Stimulated activated naive CD8-positive, alpha-beta T cell treated with anti-CD3 and anti-CD28 coated beads, Interleukin-15, Interleukin-2, amounts not matched to agents 100 U/mL and 50 U/mL, for 24 hours (primary cell): ENCODE results near the gene KLHDC10.
"Not testable (repeated sequence)": the region's sequence is repeated elsewhere in the genome, so short reads cannot be mapped to it uniquely, and the experiment has no call there.

ENCODE experiments used
- ATAC-seq: fragments of 150-1000 bp; cut with Tn5 transposase; one replicate; pipeline ENCODE4 v1.10.0; 2021
- DNase-seq: peaks from one replicate; pipeline ENCODE4 v3.0.0; 2021

KLHDC10 gene, protein sequence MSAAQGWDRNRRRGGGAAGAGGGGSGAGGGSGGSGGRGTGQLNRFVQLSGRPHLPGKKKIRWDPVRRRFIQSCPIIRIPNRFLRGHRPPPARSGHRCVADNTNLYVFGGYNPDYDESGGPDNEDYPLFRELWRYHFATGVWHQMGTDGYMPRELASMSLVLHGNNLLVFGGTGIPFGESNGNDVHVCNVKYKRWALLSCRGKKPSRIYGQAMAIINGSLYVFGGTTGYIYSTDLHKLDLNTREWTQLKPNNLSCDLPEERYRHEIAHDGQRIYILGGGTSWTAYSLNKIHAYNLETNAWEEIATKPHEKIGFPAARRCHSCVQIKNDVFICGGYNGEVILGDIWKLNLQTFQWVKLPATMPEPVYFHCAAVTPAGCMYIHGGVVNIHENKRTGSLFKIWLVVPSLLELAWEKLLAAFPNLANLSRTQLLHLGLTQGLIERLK

DNA sequence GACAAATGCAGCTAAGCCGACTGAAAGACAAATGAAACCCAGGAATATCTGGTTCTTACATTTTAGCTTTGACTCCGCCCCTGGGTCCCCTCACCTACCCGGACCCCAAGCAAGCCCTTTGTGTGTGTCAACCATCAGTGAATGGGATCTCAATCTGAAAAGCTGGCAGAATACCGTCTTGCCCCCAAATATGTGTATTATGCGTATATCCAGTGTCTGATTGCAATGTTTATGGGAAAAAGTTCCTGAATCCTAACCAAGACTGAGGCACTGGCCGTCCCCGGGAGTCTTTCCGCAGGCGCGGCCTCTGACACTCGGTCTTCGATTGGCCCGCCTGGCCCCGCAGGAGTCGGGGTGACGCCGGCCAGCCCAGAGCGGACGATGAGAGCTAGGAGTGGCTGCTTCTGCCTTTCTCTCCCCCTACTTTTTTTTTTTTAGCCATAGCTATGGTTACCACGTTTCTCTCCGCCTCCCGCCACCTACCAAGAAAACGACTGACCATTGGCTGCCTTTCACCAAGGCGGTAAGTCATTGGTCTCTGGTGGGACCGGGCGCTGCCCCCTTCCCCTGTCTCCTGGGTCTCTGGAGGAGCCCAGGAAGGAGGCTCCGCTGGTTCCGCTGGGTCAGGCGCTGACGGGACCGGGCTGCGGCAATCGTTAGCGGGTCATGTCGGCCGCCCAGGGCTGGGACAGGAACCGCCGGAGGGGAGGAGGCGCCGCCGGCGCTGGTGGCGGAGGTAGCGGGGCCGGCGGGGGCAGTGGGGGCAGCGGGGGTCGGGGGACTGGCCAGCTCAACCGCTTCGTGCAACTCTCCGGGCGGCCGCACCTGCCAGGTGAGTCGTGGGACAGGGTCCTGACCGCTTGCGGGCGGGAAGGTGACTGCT lies at the start of gene KLHDC10:
Gene KLHDC10 (plus strand): TSS at position 557 of the 883 bp plus-strand sequence. CDS start 110 bp downstream, at position 667.
- DNase-seq, result peak; percentile 93
- peak; percentile 99 for ATAC-seq

DNA sequence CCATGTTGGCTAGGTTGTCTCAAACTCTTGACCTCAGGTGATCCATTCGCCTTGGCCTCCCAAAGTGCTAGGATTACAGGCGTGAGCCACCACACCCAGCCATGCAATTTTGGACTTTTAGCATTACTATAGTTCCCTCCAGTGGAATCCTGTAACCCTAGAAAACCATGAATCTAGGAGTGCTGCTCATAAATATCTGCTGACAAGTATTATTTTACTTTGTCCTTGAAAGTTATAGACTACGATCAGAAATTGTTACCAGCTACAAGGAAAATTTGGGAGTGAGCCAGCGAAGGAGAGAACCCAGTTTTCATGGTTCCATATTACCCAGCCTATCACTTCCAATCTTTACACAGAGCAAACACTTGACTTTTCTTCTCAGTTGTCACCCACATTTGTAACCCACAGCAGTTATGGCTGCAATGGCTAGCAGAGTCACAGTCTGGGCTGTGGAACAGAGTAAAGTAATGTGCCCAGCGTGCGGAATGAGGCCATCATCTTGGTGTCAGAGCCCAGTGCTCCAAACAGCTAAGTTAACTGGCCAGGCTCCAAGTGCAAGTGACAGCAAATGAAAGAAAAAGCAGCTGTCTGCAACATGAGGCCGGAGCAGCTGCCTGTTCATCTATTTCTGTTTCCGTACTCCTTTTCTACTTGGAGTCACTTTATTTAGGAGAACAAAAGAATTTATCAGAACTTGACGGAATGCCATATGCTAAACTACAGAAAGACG lies 49.1 kb upstream of the KLHDC10 start:
- DNase-seq (no peak), ATAC-seq (no peak)

DNA sequence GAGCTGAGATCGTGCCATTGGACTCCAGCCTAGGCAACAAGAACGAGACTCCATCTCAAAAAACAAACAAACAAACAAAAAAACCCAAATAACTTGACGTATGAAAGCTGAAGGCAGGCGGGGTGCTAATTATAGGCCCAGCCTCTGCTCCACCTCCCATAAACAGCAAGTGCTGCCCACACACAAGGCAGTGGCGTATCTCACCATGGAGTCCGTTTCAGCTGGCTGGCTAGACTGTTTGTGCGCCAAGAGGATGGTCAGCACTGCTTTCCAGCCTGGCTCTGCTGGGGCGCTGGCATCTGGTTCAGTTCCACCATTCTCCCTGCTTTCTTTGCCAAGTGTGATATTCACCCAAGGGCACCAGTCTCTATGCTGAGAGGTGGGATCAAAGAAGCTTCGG lies 48.2 kb upstream of the KLHDC10 start:
- ATAC-seq (no peak), DNase-seq (no peak)

DNA sequence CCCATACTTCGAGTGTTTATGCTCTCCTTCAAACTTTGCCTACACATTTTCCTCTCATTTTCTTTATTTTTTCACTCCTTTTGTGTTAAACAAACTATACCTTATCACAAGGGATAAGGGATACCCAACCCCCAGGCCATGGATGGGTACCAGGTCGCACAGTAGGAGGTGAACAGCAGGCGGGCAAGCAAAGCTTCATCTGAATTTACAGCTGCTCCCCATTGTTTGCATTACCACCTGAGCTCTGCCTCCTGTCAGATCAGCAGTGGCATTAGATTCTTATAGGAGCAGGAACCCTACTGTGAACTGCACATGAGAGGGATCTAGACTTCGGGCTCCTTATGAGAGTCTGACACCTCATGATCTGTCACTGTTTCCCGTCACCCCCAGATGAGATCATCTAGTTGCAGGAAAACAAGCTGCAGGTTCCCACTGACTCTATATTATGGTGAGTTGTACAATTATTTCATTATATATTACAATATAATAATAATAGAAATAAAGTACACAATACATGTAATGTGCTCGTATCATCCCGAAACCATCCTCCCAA lies 47.6 kb upstream of the KLHDC10 start:
- no peak for ATAC-seq
- no peak for DNase-seq

DNA sequence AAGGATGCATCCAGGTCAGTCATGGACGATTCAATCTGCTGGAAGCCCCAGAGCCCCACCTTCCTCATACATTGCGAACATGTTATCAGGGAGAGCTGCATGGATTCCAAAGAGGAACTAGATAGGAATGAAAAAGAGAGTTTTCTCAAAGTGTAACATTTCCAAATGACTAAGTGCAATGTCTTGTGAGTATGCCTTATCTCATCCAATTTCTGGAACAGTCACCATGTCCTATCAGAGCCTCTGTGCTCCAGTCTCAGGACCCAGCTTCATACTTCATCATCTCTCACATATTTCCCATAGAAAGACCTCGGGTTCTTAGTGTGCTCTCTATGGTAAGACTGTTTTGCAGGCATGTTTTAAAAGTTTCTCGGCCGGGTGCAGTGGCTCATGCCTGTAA lies 45.9 kb upstream of the KLHDC10 start:
- ATAC-seq (no peak), DNase-seq (no peak)

DNA sequence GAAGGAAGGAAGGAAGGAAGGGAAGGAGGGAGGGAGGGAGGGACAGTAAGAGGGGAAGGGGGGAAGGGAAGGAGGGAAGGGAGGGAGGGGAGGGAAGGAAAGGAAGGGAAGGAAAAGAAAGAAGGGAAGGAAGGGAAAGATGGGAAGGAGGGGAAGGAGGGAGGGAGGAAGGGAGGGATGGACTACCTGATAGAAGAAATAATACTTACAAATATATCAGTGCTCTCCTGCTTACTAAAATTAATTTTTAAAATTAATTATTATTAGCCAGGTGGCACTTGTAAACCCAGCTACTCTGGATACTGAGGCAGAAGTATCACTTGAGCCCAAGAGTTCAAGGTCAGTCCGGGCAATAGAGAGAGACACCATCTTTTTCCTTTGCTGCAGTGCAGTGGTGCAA lies 37.6 kb upstream of the KLHDC10 start:
- ATAC-seq (no peak), DNase-seq (no peak)

DNA sequence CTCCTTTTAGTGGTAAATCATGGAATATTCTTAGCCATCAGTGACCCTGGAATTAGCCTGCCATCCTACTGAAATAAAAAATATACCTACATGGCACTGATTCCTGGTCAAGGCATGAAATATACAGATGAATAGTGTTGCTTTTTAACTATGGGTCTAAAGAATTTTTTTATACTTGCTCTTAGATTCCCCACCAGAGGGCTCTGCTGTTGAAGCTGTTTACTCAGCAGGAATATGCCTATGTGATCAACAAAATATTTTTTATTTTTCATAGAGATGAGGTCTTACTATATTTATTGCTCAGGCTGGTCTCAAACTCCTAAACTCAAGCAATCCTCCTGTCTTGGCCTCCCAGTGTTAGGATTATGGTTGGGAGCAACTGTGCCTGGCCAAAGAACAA lies 32.6 kb upstream of the KLHDC10 start:
- DNase-seq (no peak), ATAC-seq (no peak)

DNA sequence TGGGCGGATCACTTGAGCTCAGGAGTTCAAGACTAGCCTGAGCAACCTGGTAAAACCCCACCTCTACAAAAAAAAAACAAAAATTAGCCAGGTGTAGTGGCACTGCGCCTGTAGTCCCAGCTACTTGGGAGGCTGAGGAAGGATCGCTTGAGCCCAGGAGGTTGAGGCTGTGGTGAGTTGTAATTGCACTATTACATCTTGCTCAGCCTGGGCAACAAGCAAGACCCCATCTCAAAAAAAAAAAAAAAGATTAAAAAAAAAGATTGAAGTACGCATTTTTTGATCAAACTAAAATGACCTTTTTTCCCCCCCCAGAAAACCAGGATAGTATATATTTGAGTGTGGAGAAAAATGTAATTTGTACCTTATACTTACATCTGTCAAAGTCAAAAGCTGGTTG lies 29.8 kb upstream of the KLHDC10 start:
- ATAC-seq (no peak), DNase-seq (no peak)

DNA sequence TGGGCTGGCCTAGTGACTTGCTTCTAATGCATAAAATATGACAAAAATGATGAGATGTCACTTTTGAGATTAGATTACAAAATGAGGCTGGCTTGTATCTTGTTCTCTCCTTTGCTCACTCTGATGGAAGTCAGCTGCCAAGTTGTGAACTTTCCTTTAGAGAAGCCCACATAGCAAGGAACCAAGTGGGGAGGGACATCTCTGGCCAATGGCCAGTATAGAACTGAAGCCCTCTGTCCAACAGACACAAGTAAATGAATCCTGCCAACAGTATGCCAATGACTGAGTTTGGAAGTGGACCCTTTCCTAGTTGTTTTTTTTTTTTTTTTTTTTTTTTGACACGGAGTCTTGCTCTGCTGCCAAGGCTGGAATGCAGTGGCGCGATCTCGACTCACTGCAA lies 22.5 kb upstream of the KLHDC10 start:
- DNase-seq (no peak), ATAC-seq (no peak)

DNA sequence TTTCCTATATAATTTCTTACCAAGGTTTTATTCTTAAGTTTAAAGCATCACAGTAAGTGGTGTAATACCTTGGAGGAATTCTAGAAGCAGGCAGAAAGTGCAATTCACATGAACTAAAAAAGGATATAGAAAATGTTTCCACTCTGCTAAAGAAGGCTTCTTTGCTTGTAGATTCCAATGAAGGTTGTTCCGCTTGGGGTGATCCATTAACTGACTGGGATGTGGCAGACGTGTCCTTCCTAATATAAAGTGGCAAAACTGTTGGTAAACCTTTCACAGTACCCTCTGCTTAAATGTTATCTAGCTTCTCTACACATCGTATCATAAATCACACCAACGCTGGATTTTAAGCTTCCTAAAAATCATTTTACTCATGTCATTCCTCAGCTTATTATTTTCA lies 21.4 kb upstream of the KLHDC10 start:
- ATAC-seq (no peak), DNase-seq (no peak)

DNA sequence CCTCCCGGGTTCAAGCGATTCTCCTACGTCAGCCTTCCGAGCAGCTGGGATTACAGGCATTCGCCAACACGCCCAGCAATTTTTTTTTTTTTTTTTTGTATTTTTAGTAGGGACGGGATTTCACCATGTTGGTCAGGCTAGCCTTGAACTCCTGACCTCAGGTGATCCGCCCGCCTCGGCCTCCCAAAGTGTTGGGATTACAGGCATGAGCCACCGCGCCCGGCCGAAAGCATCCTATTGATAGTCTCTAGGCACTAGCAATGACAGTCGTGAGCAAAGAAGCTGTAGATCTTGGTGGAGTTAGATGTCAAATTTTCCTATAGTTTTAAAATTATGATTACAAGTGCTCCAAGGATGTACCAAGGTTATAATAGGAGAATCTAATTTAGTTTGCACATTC lies 18.1 kb upstream of the KLHDC10 start:
- not testable (repeated sequence) for ATAC-seq, DNase-seq

DNA sequence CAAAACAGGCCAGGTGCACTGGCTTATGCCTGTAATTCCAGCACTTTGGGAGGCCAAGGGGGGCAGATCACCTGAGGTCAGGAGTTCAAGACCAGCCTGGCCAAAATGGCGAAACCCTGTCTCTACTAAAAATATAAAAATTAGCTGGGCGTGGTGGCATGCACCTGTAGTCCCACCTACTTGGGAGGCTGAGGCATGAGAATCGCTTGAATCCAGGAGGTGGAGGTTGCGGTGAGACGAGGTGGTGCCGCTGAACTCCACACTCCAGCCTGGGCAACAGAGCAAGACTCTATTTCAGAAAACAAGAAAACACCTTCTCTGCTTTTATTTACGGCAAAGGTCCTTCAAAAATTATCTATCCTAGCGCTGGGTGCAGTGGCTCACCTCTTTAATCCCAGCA lies 15.1 kb upstream of the KLHDC10 start:
- not testable (repeated sequence) for ATAC-seq, DNase-seq

DNA sequence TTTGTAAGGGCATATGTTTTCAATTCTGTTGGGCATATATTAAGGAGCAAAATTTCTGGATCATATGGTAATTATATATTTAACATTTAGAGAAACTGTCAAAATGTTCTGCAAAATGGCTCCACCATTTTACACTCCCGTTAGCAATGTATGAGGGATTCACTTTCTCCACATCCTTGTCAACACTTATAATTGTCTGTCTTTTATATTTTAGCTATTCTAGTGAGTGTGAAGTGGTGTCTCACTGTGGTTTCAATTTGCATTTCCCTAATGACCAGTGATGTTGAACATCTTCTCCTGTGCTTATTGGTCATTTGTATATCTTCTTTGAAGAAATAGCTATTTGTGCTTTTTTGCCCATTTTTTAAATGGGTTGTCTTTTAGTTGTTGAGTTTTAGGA lies 8.1 kb upstream of the KLHDC10 start:
- no peak for DNase-seq

DNA sequence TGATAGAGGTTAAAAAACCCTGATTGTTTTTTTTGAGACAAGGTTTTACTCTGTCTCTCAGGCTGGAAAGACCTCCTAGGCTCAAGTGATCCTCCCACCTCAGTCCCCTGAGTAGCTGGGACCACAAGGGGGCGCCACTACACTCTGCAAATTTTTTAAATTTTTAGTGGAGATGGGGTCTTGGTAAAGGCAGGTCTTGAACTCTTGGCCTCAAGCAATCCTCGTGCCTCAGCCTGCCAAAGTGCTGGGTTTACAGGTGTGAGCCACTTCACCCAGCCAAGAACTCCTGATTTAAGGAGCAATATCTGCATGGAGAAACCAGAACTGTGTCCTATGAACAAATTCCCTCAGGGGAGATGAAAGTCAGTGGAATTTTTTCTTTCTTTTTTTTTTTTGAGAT lies 7.3 kb upstream of the KLHDC10 start:
- peak; percentile 72 for ATAC-seq
- peak; percentile 87 for DNase-seq

More for the DNA sequence above, 8.1 kb upstream of the KLHDC10 start:
- ATAC-seq, result no peak

DNA sequence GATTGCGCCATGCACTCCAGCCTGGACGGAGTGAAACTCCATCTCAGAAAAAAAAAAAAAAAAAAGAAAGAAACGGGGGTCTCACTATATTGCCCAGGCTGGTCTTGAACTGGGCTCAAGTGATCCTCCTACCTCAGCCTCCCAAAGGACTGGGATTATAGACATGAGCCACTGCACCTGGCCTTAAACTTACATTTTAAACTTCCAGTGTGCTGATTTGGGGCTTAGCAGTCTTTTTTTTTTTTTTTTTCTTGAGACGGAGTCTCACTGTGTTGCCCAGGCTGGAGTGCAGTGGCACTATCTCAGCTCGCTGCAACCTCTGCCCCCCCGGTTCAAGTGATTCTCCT lies 5.8 kb upstream of the KLHDC10 start:
- DNase-seq, ATAC-seq: not testable (repeated sequence)

DNA sequence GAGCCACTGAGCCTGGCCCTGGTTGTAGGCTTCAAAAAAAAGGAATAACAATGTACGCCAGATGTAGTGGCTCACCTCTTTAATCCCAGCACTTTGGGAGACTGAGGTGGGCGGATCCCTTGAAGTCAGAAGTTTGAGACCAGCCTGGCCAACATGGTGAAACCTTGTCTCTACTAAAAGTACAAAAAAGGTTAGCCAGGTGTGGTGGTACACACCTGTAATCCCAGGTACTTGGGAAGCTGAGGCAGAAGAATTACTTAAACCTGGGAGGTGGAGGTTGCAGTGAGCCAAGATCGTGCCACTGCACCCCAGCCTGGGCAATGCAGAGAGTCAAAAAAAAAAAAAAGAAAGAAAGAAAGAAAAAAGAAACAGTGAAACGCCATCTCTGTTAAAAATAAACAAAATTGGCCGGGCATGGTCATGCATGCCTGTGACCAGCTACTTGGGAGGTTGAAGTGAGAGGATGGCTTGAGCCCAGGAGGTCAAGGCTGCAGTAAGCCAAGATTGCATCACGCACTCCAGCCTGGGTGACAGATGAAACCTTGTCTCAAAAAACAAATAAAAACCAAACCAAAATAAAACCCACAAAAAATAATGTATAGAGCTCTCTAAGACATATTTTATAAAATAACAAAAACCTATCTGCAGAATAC lies 4.7 kb upstream of the KLHDC10 start:
- ATAC-seq (no peak), DNase-seq (no peak)

DNA sequence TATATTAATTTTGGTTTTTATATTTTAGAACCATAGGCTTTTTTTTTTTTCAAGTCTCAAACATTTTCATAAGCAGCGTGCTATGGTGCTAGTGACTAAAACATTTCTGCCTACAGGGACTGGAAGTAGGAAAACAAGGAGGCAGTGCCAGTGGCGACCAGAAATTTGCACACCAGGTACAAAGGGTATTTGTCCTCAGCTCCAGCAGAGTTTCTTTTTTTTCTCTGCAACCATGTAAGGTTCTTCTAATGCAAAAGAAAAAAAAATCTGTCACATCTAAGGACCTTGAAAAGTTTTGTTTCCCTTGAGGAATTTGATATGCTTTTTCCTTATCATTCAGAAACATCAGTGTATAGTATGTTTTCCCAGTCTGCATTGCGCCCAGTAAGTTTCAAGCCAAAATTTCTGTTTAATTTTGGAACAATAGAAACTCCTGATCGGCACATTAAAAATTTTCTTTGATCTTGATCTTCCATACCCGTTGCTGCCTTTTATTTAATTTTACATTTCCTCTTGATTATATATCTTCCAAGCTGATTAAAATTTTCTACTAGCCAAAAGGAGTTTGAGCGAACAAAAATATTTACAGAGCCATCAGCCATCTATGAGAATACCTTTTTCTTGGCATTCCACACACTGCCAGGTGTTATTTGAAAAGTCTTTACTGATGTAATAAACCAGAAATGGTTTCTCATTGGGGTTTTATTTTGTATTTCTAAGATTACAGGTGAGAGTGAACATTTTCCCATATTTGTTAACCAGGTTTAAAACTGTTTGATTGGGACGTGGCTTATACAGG lies 956 bp upstream of the KLHDC10 start:
- DNase-seq (no peak), ATAC-seq (no peak)

DNA sequence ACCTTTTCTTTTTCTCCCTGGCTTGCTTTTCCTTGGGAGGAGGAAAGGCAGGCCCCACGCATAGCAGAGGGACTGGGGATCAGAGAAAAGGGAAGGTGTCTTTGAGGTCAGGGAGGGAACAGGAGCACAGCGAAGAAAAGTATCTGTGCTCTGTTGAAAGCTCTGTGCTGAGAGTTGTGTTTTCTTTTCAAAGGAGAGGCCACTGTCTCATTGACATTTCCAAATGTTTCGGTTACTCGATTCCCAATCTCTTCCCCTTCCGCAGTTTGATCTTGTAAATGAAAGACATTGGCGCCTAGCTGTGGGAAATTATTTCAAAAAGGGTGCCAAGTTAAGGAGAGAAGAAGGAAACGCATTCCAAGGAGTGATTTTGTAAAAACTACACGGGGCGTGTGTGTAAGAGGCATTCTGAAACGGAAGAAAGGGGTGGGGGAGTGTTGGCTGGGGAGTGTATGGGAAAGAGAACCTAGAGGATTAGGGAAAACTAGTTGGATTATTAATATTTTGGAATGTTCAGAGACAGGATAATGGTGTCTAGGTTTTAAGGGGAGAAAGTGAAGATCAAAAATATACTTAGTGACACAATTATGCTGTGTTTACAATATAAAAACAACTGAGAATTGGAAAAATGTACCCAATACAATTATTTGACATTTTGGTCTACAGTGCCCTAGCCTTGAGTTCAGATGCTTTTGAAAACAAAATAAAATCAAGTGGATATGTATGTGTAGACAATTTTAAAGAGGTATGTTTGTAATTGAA lies 708 bp downstream of the KLHDC10 start:
- ATAC-seq (no peak), DNase-seq (no peak)

DNA sequence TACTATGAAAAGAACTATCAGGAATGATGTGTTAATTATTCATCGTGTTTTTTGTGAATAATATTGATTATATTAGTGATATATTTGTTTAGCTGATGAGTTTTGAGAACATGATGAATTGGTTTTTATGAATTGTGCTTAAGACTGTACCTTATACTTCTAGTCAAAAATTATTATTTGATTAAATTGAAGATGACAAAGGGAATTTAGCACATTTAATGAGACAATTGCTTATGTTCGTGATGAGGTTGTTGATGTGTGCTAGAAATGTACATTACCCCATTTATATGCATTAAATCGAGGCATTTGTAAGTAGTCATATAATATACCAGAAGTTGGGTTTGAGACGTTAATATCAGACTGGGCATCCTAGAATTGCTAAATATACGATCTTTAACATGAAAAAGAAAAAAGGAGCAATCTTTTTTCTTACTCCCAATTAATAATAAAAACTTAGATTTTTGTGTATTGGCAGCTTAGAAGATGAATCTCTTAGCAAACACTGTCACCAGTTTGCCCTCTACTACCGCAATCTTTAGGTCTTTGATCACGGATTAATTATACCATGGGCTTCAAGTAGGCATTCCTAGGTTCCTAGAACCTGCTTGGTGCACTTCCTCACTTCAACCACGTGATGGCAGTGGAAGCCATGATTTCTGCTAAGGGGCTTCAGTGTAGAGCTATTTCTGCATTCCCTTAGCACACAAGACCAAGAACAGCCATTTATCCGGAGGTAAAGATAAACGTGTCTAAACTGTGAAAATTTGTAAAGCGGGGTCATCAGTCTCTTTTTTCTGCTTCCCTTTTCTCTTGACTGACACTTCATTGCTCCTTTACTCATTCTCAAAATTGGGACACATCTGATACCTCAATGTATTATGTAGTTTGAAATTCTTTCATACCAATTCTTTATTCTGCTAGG lies 1.6 kb downstream of the KLHDC10 start:
- DNase-seq, result peak; percentile 53
- ATAC-seq, result peak; percentile 32
